Activated naive CD4-positive, alpha-beta T cell treated with anti-CD3 and anti-CD28 coated beads, Interleukin-2, amount 50 U/mL, for 72 hours (primary cell): ENCODE data around the gene S100PBP. TPM values are rescaled to one million over a fixed set of nuclear protein-coding genes. Genes with fewer than 3 reads are reported as not detected.

Source experiments
- ATAC-seq, 2 donors: fragments of 150-1000 bp; cut with Tn5 transposase; 2 replicates each; pipeline ENCODE4 v1.10.0; 2021; ENCODE audit warnings: mild to moderate bottlenecking in 2 of 2, moderate library complexity in 2 of 2
- DNase-seq, 2 donors: peaks; one replicate each; pipeline ENCODE4 v3.0.0; 2021 to 2022; ENCODE audit warnings: low spot score in 2 of 2
- H3K27ac Mint-ChIP-seq, 2 donors: one replicate each; pipeline ENCODE4 v1.8.0; 2022; ENCODE audit warnings: mild to moderate bottlenecking in 2 of 2, mixed read lengths in 2 of 2
- H3K36me3 Mint-ChIP-seq, 2 donors: one replicate each; pipeline ENCODE4 v1.8.0; 2022; ENCODE audit warnings: mixed read lengths in 2 of 2
- H3K9me3 Mint-ChIP-seq, 2 donors: one replicate each; pipeline ENCODE4 v1.8.0; 2022; ENCODE audit warnings: mixed read lengths in 2 of 2
- total RNA-seq, 2 donors: library from RNA; stranded (reverse); gene quantifications; one replicate each; pipeline ENCODE4 v1.2.3, GENCODE V29; 2022

Gene S100PBP
- total RNA-seq, 2 donors from 2014 or later: 41.5 to 73.0 TPM

DNA sequence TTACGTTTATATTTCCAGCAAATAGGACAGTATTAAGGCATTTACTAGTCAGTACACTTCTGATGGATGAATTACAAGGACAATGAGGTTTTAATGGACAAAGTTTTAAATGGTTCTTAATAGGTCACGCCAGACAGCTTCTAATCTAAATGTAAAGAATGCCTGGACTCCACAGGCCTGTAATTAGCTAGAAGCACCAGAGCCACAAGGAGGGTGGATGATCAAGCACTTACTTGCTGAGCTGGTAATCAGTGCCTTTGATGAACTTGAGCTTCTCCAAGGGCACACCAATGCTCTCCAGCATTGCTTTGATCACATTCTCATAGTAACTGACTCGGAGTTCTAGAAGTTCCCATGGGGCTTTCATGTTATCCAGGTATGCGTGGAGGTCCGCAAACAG lies 7.1 kb upstream of the S100PBP start:
- Mint-ChIP-seq H3K9me3 (no peaks in the 10 kb centered on the region), H3K36me3 (peaks cover 44 to 66% of the 10 kb centered on the region in 2 donors), H3K27ac (no peak overlapping the region)
- no peak for ATAC-seq
- DNase-seq: no peak

DNA sequence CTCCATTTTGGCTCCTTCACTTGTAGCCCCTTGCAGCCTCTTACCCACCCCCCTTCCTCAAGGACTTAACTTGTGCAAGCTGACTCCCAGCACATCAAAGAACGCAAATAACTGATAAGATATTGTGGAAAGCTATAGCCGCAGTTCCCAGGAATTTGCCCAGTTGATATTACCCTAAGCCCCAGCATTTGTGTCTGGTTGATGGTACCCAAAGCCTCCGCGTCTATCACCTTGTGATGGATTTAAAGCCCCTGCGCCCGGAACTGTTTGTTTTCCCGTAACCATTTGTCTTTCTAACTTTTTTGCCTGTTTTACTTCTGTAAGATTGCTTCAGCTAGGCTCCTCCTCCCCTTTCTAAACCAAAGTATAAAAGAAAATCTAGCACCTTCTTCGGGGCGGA lies 6.2 kb upstream of the S100PBP start:
- DNase-seq: no peak
- Mint-ChIP-seq H3K36me3 (peaks cover 40 to 62% of the 10 kb centered on the region in 2 donors), H3K9me3 (no peaks in the 10 kb centered on the region), H3K27ac (no peak overlapping the region)
- ATAC-seq: no peak

DNA sequence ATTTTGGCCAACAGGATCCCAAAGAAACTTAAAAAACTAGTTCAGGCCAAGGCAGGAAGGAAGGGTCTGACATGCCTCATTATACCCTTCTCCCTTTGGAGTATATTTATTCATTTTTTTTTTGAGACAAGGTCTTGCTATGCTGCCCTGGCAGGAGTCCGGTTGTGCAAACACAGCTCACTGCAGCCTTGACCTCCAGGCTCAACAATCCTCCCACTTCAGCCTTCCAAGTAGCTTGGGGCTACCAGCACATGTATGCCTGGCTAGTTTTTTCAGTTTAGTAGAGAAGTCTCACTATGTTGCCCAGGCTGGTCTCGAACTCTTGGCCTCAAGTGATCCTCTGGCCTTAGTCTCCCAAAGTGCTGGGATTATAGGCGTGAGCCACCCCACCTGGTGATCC lies 5.5 kb upstream of the S100PBP start:
- DNase-seq (no peak), ATAC-seq (no peak)
- Mint-ChIP-seq H3K9me3 (no peaks in the 10 kb centered on the region), H3K36me3 (peaks cover 47 to 62% of the 10 kb centered on the region in 2 donors), H3K27ac (no peak overlapping the region)

DNA sequence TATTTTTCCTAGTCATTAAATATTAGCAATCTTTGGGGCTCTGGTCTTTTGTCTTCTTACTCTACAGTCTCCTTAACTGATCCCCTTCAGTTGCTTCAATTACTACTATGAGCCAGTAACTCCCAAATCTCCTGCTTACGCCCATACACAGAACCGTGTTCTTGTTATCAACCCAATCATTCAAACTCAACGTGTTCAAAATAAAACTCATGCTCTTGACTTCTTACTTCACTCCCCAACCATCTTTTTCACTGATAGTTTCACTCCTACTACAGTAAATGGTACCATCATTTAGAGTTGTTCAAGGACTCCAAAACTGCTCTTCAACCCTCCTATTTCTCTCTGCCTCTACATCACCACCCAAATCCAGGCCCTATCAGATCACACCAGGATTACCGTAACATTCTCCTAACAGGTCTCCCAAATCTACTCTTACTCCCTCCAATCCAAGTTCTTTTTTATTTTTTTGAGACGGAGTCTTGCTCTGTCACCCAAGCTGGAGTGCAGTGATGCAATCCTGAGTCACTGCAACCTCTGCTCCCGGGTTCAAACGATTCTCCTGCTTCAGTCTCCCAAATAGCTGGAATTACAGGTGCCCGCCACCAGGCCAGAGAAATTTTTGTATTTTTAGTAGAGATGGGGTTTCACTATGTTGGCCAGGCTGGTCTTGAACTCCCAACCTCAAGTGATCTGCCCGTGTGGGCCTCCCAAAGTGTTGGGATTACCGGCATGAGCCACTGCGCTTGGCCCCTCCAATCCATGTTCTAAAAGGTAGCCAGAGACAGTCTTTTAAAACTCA lies 3.3 kb upstream of the S100PBP start:
- no peak for ATAC-seq
- Mint-ChIP-seq H3K9me3 (no peaks in the 10 kb centered on the region), H3K36me3 (peaks cover 43 to 44% of the 10 kb centered on the region in 2 donors), H3K27ac (peak overlapping the region; percentile 23 to 99)
- DNase-seq: no peak

DNA sequence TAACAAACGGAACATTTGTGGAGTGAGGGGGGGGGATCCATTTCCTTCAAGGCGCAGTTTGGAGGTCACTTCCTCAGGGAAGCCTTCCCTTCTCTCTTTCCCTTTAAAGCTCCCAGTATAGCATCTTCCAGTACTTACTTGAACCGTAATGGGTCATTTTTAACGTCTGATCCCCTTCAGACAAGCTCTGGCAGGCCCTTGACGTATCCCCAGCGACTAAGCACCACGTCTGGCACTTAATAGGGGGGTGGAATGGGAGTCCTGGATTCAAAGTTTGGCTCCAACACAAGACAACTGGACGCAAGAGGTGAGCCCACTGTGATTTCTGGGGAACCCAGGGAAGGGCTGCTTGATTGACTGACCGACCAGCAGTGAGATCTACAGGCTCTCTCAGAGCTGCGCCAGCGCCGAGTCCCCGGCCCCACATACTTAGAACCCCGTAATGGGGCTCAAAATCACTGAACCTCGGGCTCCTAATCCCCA lies 736 bp upstream of the S100PBP start:
- peaks cover 38% of the 10 kb centered on the region in 2 donors for H3K36me3 Mint-ChIP-seq
- ATAC-seq (peak in 1 of 2 donors; percentile 30), DNase-seq (no peak)
- H3K9me3 Mint-ChIP-seq: no peaks in the 10 kb centered on the region
- peak overlapping the region; percentile 99 for H3K27ac Mint-ChIP-seq

DNA sequence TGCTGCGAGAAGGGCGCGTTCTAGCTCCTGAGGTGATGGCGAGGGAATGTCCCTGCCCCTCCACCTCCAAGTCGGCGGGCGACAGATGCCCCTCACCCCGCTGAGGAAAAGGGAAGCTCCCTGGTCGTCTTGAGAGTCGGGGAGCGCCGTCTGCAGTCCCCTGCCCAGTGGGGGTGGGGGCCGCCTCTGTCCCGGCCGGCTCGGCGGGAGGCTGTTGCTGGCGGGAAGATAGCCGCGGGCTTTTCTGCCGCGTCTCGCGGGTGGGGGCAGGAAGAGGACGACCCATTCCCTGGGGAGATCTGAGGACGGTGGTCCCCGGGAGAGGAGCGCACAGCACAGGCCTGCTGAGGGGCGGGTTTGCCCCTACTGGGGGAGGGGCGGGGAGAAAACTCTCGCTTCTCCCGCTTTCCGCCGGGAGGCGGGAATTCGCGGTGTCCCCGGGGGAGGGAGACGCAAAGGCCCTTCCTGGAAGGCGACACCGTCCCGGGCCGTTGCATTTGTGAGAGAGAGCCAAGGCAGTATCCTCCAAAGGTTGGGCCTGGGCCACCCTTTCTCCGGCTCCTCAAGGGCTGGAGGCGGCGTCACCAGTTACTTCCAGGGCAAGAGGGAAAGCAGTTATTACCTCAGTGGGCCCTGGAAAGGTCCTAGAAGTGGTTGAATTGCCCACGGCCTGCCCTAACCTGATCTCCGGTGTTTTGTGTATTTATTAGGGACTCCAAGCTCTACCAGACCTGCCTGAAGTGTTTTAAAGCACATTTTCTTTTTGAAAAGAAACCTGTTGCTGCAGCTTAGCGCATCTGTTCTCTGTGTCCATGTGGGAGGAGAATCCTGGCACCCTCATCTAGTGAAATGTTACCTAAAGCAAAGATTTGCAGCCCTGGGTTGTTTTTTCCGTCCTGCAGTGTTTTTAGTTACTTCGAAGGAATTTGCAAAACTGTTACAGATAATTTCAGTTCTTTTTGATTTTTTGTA lies 648 bp downstream of the S100PBP start:
- peak in 1 of 2 donors; percentile 42 for DNase-seq
- ATAC-seq: peak; percentile 2 to 4
- Mint-ChIP-seq H3K36me3 (peaks cover 34 to 38% of the 10 kb centered on the region in 2 donors), H3K9me3 (no peaks in the 10 kb centered on the region), H3K27ac (peak overlapping the region; percentile 99)

DNA sequence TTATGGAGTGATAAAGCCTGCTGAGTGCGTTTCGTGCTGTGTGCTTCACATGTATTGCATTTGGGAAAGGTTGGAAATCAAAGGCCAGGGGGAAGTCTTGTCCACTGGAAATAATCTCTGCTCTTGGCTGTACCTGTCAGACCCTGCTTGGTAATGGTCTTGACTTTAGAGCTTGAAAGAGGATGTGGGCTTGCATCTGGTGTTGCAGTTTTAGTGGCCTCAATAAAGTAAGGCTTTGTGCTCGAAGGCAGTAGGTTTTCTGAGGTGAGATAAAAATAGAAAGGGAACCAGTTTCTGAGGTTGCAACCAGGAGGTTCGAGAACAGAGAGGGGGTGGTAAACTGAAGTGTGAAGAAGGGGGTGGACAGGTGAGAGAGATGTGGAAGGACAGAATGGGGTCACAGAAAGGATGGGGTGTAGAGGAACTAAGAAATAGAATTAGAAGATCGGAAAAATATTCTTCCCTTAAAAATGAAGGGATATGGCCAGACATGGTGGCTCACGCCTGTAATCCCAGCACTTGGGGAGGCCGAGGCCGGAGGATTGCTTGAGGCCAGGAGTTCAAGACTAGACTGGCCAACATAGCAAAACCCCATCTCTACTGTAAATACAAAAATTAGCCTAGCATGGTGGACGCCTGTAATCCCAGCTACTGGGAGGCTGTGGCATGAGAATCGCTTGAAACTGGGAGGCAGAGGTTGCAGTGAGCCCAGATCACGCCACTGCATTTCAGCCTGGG lies 1.5 kb downstream of the S100PBP start:
- H3K36me3 Mint-ChIP-seq: peaks cover 25 to 30% of the 10 kb centered on the region in 2 donors
- ATAC-seq (no peak), DNase-seq (no peak)
- H3K9me3 Mint-ChIP-seq: no peaks in the 10 kb centered on the region
- H3K27ac Mint-ChIP-seq: peak overlapping the region; percentile 86 to 99

DNA sequence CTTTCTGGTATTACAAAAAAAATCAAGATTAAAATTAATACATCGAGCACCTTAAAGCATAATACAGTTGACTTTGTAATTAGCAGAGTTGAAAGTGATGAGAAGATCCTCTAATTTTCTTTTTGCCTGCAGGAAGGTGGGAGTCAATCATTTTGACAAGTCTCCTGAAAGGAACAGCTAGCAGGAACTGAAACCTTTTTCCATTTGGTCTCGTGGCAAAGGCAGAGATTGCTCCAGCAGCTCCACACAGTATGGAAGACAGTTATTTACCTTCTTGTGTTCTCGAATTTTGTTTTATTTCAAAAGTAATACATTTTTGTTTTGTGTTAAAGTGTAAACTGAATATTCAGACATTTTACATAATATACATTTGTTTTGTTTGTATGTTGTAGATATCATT lies 7.7 kb downstream of the S100PBP start:
- Mint-ChIP-seq H3K27ac (no peak overlapping the region), H3K9me3 (no peaks in the 10 kb centered on the region), H3K36me3 (peaks cover 18 to 27% of the 10 kb centered on the region in 2 donors)
- no peak for ATAC-seq
- no peak for DNase-seq

DNA sequence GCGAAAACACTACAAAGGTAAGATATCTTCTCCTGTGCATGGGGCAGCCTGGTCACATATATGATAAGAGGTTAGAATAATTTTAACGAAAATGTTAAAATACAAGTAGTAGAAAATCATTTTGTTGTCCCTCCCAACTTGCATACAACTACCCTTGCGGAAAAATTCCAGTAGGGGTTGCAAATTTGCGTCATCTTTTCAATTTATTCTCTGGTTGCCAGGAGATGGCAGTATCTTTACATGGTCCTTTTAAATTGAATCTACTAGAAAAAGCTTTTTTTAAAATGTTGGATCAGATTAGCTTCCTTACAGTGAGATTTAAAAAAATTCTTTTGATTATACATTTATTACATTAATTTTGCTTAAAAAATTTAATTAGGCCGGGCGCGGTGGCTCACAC lies 10.9 kb downstream of the S100PBP start:
- no peak for ATAC-seq
- peaks cover 18 to 27% of the 10 kb centered on the region in 2 donors for H3K36me3 Mint-ChIP-seq

DNA sequence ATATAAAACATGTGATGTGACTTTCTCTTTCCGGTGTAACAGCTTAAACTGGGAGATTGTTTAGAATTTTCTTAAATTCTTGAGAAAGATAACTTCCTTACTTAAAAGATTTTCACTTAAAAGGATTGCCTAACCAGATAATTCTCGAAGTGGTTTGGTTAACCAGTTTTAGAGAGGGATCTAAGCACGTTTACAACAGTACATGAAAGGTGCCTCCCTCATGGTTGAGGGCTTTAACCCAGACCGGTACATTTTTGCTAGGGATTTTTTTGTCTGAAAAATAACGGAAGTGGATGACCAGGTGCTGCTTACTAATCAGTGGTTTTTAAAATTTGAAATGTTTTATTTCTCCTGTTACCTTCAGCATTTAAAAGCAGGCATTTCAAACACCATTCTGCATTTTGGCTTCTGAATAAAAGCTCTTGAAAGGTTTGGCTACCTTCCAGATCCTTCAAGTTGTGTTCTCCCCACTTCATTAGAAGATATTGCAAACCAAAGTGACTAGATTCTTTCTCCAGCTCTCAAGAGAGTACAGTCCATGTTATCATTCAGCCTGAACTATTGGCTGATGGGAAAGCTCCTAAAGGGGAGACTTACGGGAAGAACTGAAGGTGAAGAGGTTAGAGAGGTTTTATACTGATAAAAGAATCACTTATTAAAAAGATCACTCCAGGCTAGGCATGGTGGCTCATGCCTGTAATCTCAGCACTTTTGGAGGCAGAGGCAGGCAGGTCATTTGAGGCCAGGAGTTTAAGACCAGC lies 12.8 kb downstream of the S100PBP start:
- Mint-ChIP-seq H3K36me3 (peaks cover 22 to 27% of the 10 kb centered on the region in 2 donors), H3K27ac (peak overlapping the region in 1 of 2 donors; percentile 37), H3K9me3 (no peaks in the 10 kb centered on the region)
- DNase-seq: no peak
- no peak for ATAC-seq

More for the DNA sequence above, 10.9 kb downstream of the S100PBP start:
- DNase-seq: no peak
- H3K9me3 Mint-ChIP-seq: no peaks in the 10 kb centered on the region
- no peak overlapping the region for H3K27ac Mint-ChIP-seq

DNA sequence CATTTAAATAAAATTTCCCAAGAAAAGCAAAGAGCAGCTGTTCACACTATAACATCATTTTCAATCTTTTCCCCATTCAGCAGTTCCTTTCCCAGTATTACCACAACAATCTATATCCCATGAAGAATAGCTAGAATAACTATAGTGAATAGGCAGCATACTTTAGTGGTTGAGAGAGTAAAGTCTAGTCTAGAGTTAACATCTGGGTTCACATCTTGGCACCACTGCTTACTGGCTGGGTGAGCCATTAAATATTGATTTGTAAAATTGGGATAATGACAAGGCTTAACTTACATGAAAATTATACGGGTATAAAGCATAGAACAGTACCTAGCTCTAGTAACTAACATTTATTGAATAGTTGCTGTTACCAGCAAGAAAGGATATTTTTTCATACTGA lies 14.4 kb downstream of the S100PBP start:
- H3K9me3 Mint-ChIP-seq: no peaks in the 10 kb centered on the region
- no peak for DNase-seq
- no peak for ATAC-seq
- H3K27ac Mint-ChIP-seq: no peak overlapping the region
- peaks cover 14 to 20% of the 10 kb centered on the region in 2 donors for H3K36me3 Mint-ChIP-seq

DNA sequence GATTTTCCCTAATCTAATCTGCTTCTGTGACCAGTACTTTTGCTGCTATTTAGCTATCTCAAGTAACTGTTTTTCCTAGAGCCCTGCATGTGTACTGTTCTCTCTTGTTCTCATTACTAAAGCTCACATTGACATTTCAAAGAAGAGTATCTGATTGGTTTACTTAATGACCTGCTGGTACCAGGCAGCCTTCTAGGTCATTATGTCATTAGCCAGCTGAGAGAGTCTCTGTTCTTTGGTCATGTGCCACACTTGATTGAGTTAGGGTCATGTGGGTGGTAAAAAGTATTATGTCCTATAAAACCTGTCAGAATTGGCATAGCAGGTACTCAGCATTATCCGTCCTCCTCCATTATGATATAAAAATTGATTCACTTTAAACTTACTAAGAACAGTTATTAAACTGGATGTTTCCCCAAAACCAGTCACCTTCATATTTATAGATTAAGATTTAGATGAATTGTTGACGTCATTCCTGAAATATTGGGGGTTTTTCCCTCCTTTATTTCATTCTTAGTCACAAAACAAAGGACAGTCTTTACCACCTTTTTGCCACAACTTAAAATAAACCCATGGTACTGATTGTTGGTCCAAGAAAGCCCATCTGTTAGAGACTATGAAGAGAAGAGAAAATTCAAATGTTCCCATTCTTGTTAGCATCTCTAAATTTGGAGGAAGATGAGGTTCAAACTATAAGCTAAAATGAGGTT lies 31.1 kb downstream of the S100PBP start:
- peak in 1 of 2 donors; percentile 11 for ATAC-seq
- Mint-ChIP-seq H3K27ac (no peak overlapping the region), H3K36me3 (peaks cover 0 to 7% of the 10 kb centered on the region in 2 donors), H3K9me3 (peaks cover 0 to 5% of the 10 kb centered on the region in 2 donors)
- no peak for DNase-seq

DNA sequence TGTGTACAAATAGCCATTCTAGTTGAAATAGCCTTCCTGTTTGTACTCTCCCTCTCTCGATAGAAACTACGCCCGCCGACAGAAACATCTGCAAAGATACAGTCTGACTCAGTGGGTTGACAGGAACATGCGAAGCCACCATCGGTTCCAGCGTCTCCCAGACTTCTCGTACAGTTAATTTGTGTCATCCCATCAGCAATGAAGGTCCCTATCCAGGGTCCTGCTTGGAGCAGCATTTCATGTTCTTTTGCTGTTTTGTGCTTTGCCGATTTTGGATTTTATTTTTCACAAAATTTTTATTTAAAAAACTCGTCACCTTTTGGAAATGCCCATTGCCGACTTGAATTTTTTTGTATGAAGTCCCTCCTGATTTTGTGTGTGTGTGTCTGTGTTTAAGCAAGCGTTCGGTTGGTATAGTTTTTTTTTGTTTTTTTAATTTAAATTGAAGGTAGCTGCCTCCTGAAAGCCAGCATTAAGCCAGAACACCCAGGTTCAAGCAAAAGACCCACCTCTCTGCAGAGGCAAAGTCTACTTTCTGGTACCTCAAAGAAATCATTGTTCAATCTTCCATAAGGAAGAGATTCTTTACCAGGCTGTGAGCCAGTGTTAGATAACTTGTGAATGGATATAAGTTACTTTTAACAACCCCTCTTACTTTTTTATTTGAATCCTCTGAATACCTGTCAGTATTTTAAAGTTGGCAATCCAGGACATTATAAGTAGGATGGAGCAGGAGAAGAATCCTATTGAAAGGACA lies 38.6 kb downstream of the S100PBP start:
- peaks cover 0 to 4% of the 10 kb centered on the region in 2 donors for H3K36me3 Mint-ChIP-seq
- no peak overlapping the region for H3K27ac Mint-ChIP-seq
- DNase-seq (no peak), ATAC-seq (no peak)
- no peaks in the 10 kb centered on the region for H3K9me3 Mint-ChIP-seq

DNA sequence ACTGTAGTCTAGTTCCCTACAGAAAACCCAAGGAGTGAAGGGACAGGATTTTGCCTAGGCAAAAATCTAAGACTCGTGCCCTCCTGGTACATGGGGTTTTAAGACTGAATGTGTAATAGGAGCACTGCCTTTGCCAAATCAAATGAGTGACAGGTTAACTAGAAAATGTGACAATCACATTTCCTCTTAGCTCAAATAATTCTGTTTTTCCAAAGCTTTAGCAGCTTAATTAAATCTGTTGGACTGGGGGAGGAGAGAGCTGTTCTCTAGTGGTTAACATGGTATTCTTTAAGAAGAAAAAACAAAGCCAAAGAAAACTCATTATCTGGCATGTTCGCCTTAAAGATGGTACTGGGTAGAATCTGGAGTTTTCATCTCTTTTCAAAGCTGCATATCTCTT lies 40.7 kb downstream of the S100PBP start:
- Mint-ChIP-seq H3K36me3 (peaks cover 0 to 12% of the 10 kb centered on the region in 2 donors), H3K9me3 (no peaks in the 10 kb centered on the region), H3K27ac (no peak overlapping the region)
- no peak for DNase-seq
- ATAC-seq: no peak

DNA sequence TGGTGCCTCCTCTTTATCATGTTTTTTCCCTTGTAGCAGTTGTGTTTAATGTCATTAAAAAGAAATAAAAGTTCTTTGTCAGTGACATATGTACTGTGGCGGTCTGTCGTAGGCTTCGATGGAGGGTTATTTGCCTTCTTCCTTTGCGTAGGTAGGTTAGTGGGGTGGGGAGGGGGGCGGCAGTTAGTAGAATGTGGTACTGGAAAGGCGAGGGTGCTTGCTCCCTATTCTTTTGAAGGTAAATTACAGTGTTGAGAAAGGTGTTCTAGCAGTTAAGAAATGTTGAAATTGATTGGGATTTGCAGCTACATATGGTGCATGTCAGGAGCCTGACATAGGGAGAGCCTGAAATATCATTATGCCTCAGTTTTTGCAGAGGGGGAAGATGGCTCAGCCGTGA lies 41.3 kb downstream of the S100PBP start:
- no peak overlapping the region for H3K27ac Mint-ChIP-seq
- ATAC-seq (no peak), DNase-seq (no peak)
- H3K36me3 Mint-ChIP-seq: peaks cover 0 to 12% of the 10 kb centered on the region in 2 donors
- no peaks in the 10 kb centered on the region for H3K9me3 Mint-ChIP-seq
